Glomerular visceral epithelial cell (primary cell): ENCODE data around the gene CARS2.
A peak's percentile ranks its signal among the peaks of the same experiment; 100 is the strongest.
"Not testable (repeated sequence)": the region's sequence is repeated elsewhere in the genome, so short reads cannot be mapped to it uniquely, and the experiment has no call there.

ENCODE experiments used
- DNase-seq: peaks from one replicate; pipeline ENCODE4 v3.0.0-alpha.2; 2016; ENCODE audit errors: extremely low spot score

The CARS2 gene

GRCh38 chr13:110638257-110638656 is 67.7 kb downstream of the CARS2 start:
- DNase-seq: no peak

- no peak for DNase-seq
These were observed 68.2 kb downstream of the CARS2 start for GRCh38 chr13:110637747-110638146.

- no peak for DNase-seq
These were observed 68.6 kb downstream of the CARS2 start for GRCh38 chr13:110637275-110637674.

- DNase-seq: no peak
These were observed 69.2 kb downstream of the CARS2 start for GRCh38 chr13:110636701-110637201.

- no peak for DNase-seq
These were observed 69.9 kb downstream of the CARS2 start for GRCh38 chr13:110636053-110636475.

- no peak for DNase-seq
These were observed 70.4 kb downstream of the CARS2 start for GRCh38 chr13:110635405-110636002.

GRCh38 chr13:110634558-110634957 is 71.4 kb downstream of the CARS2 start:
- DNase-seq: peak; percentile 91

GRCh38 chr13:110633776-110634175 is 72.1 kb downstream of the CARS2 start:
- no peak for DNase-seq

GRCh38 chr13:110632255-110632654 is 73.7 kb downstream of the CARS2 start:
- not testable (repeated sequence) for DNase-seq

GRCh38 chr13:110630566-110631119 is 75.3 kb downstream of the CARS2 start:
- no peak for DNase-seq

- DNase-seq: no peak
These were observed 76.2 kb downstream of the CARS2 start for GRCh38 chr13:110629735-110630134.

- DNase-seq: no peak
These were observed 76.8 kb downstream of the CARS2 start for GRCh38 chr13:110628952-110629701.

- DNase-seq: no peak
These were observed 77.5 kb downstream of the CARS2 start for GRCh38 chr13:110628477-110628793.

- DNase-seq: no peak
These were observed 78.0 kb downstream of the CARS2 start for GRCh38 chr13:110627761-110628476.

- no peak for DNase-seq
These were observed 78.6 kb downstream of the CARS2 start for GRCh38 chr13:110627351-110627750.

GRCh38 chr13:110626521-110626920 is 79.4 kb downstream of the CARS2 start:
- DNase-seq: no peak

GRCh38 chr13:110625771-110626321 is 80.1 kb downstream of the CARS2 start:
- DNase-seq: no peak

- DNase-seq: no peak
These were observed 80.9 kb downstream of the CARS2 start for GRCh38 chr13:110624766-110625756.

GRCh38 chr13:110620596-110620995 is 85.3 kb downstream of the CARS2 start:
- no peak for DNase-seq

- no peak for DNase-seq
These were observed 87.1 kb downstream of the CARS2 start for GRCh38 chr13:110618780-110619179.

GRCh38 chr13:110618167-110618566 is 87.7 kb downstream of the CARS2 start:
- no peak for DNase-seq
